IPS-NIHi7 (cell line): ENCODE results near the gene TUBB.
"Not testable (repeated sequence)": the region's sequence is repeated elsewhere in the genome, so short reads cannot be mapped to it uniquely, and the experiment has no call there.

Experiments used
- DNase-seq: peaks from one replicate; pipeline ENCODE4 v3.0.0; 2012; ENCODE audit warnings: mixed read lengths; ENCODE audit errors: extremely low spot score

The TUBB gene

DNA sequence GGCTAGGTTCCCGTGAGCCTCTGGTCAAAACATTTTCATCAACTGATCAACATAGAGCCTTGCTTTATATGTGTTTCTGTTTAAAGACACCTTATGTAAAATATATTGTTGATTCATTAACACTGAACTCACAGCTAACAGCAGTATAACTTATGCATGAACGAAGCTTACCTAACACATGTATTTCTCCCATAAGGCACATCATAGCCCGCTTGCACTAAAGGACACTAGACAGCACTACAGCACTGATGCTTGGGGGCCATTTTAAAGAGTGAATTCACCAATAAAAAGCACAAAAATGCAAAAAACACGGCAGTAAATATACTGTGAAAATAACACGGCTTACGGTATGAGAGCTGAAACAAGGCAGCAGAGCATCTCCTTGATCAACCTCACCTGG lies 18.4 kb downstream of the TUBB start:
- DNase-seq = no peak

DNA sequence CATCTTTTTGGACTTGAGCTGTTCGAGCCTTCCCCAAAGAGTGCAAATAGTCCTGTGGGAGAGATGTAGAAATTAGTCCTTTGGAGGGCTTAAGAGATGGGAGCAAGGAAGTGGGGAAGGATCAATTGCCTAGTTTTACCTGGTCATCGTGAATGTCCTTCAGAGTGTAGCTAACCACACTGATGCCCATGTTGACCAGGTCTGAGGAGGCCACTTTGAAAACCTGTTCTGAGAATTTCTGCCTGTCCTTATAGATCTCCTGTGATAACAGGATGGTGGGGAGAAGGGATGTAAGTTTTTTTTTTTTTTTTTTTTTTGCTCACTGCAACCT lies 20.4 kb downstream of the TUBB start:
- DNase-seq = no peak

DNA sequence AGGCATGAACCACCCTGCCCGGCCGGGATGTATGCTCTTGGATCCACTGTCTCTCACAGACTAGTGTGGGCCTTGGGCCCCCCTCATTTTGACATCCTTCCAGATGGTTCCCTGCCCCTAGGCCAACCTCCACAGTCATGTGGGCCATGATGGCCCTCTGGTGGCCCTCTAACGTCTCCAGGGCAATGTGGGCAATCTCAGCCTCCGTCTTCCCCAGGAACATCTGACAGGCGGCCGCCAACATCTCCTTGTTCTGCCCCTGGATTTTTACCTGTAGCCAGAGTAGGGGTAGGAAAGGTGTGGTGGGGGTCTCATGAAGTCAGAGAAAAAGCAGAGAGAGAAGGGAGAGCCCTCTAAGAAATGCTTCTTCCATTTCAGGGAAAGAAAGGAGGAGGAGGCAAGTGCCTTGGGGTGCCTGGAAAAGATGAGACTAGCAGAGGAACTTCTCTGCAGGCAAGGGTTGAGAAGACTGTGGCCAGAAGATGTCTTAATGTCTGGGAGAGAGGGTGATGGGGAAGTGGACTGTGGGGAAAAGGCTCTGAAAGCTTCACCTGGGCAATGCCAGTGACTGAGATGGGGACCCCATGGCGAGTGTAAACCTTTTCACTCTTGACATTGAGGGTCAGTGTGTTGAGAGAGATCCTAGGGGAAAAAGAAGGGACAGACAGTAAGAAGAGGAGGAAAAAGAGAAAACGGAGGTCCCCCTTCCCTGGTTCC lies 21.1 kb downstream of the TUBB start:
- DNase-seq = no peak

DNA sequence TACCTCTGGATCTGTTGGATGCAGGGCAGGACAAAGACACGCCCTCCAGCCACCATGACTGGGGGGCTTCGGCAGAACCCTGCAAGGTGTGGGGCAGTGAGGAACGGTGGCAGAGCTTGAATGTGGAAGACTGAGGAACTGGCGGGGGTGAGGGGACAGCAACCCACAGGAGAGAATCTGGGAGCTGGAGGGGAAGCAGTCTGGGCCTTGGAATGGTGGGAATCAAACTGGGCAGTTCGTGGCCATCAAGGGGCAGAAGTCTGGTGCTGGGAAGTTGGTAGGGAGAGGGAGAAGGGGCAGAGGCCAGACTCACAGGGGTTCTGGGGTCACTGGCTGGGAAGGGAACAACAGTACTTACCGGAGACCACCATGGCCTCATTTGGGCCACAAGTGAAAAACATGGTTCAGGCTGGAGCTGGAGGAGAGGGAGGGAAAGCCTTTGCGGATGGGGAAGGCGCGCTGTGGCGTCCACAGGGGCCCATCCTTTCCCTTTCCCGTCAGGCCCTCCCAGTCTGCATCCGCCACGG lies 21.7 kb downstream of the TUBB start:
- no peak for DNase-seq

DNA sequence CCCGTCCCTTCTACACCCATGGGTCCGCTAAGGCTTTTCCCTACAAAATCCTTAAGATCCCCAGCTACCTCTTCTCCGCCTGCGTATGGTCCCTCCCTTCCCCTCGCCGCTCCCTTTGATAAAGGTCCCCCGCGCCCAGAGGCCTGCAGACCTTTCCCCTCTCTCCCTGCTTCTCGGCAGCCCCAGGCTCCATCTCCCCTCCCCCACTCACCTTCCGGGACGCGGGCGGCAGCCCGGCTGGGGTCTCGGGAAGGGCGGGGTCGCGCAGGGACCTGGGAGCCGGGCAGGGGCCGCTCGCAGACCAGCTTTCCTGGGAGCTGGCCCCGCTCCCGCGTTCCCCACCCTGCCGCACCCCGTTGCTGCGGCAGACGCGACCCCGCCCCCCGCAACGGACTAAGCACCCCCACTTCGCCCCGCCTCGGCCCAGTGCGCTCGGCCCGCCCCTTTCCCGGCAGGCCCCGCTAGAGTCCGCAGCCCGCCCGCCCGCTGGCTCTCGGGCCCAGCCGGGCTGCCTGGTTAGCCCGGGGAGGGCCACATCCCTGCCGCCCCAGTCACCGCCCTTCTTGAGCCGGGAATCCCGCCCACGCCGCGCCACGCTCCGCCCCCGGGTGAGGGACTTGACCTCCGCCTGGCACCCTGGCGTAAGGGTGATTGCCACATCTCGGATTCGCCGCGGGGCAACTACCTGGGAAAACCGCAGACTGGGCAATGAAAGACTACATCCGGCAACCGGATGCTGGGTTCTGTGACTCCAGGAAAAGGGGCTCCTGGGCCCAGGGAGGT lies 22.4 kb downstream of the TUBB start, which contains the start of gene FLOT1:
Gene FLOT1 (minus strand): TSS at position 372 of the 783 bp plus-strand sequence. CDS start 498 bp downstream, outside the sequence.
- peak; percentile 90 for DNase-seq

DNA sequence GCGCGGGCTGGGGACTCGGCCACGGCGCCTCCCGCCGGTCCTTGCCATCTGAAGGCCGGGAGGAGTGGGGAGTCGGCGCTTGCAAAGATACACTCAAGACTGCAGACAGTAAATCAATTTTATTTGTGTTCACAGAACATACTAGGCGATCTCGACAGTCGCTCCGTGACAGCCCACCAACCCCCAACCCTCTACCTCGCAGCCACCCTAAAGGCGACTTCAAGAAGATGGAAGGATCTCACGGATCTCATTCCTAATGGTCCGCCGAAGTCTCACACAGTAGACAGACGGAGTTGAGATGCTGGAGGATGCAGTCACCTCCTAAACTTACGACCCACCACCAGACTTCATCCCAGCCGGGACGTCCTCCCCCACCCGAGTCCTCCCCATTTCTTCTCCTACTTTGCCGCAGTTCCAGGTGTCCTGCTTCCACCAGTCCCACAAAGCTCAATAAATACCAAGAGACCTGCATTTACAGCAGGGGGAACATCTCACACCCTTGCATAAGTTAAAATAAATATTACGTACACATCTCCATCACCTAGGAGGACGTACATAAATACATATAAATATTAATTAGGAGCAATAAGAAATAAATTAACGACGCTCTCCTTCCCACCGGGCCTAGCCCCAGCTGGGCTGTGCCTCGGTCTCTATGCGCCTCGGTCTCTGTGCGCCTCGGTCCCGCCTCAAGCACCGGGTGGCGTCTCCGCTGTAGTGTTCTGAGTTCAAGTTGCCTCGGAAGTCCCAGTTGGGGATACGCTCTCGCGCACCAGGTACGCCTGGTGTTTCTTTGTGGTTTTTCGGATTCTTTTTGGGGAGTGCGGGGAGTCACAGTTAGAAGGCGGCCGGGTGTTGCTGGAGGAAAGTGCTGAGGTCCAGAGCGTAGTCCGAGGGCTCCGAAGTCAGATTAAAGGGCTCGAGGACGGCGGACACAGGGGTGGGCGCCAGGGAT lies 23.2 kb downstream of the TUBB start:
- DNase-seq = no peak

DNA sequence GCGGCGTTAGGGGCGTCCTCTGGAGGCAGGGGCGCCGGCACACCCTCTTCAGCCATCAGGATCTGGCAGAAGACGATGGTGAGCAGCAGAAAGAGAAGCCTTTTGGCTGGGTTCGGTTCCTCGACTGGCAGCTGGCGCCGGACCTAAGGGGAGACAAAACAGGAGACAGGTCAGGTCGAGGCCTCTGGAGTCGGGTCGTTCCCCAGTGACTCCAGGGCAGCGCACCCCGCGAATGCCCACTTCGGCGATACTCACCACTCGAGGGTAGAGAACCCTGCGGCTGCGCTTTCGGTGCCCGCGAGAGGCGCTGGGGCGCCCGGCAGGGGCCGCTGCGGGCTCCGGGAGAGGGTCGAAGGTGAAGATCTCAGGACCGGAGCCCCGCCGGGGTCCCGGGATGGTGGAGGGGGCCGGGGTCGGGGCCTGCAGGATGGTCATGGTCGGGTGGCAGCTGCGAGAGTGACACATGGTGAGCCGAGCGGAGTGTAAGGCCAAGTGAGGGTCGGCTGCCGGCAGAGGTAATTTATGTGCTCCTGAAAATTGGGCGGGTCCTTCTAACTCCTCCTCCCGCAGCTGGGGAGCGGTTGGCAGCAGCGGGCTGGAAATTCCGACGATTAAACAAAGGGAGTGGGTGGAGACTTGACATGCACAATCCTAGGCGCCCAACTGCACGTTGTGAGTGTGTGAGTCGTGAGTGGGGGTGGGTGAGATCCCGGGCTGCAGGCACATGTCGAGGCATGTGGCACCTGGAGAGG lies 24.1 kb downstream of the TUBB start, which contains the start of gene IER3:
Gene IER3 (minus strand): TSS at position 494 of the 752 bp plus-strand sequence. CDS start 29 bp downstream, at position 465.
- DNase-seq = peak; percentile 77

DNA sequence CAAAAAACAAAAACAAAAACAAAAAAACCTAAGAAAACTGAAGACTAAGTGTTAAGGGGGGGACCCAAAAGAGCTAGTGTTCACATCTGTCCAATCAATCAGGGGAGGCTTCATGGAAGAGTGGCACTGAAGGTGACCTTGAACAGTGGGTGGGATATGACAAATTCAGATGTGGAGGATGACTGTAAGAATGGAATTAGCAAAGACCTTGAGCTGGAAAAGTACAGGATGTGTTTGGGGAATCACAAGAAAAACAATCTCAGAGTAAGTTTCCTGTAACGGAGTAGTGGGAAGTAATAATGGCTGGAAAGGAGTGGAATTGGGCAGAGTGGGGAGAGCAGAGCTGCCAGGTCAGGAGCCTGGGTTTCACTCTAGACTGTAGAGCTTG lies 27.1 kb downstream of the TUBB start:
- no peak for DNase-seq

DNA sequence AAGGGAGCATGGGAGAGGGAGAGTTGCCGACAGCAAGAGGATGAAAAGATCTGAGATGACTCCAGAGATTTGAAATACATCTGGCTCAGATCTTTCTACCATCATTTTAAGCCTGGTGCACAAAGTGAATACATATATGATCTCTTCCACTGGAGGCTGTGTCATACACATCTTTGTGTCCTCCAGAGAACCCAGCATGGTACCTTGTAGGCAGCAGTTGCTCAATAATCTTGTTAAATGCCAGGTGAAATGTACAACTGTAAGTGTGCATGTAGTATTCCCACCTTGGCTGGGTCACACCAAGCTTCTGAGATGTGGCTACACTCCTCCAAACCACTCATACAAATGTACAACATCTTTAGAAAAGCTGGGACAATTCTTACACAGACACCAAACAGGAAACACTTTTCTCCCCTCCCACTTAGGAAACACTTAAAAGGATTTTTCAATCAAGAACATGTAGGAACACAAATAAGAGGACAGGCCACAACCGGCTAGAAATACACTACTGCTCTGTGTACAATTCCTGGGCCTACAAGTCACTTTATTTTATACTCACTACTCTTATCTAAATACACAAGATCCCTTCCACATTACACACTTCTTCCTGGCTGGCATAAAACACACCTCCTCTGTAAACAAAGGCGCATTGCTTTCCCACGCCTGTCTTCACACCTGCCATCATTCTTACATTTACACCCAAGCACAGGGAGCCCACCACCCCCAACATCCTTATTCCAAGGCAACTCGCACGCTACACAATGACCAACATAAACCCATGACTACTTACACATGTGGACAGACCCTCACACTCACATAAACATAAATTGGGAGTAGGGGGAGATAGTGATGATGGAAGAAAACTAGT lies 28.0 kb downstream of the TUBB start:
- no peak for DNase-seq

DNA sequence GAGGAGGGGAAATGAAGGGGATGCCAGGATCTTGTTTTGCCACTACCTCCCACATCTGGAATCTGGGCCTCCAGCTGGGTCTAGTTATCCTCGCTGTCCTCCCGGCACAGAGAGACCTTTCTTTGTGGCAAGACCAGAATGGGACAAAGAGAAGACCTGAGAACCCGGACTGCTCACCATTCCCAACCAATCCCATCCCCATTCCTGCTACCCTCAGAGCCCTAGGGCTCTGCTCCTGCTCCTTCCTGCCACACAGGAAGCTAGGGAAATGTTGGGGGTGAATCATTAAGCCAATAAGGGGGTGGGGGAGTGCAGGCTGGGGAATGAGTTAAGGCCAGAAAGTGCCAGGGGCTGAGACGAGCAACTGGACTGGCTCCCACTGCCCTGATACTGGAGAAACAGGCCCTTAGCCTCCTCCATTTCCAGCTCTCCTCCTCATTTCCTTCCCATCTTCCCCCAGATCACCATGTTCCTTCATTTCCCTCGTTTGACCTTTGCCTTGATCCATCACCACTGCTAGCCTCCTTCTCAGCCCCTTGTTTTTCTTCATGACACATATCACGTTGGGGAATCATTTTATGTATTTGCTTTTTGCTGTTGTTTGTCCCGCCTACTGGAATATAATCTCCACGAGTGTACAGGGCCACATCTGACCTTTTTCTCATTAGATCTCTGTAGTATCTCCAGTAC lies 28.8 kb downstream of the TUBB start:
- DNase-seq = no peak

DNA sequence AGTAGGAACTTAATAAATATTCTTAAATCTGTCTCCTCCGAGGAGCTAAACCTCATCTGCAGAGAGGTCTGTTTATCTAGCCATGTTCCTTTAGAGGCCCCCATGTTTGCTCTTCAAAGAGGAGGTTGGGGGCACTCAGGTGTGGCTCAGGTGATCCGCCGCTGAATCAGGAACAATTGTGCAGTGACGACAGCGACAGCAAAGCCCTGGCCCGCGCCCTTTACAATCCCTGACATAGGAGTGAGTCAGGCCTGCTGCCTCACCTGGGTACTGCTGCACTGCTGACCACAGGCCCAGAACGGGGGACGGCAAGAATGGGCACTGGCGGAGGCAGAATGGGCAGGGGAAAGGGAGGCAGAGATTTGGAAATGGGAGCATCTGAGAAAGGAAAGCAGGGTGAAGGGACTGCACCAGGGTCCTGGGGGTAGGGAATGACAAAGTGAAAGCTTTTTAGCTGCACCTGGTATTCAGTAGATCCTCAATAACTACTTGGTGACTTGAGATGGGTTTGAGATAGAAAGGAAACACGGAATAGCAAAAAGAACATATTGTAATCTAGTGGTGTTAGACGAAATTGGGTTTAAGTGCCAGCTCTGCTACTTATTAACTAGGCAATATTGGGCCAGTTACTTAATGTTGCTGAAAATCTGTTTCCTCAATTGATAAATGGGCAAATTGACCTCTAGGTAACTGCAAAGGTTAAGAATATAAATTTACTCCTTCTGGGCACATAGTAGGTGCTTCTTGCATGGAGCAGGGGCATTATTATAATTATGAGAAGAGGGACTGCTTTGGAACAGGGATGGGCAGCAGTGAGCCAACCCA lies 29.6 kb downstream of the TUBB start:
- DNase-seq = no peak

DNA sequence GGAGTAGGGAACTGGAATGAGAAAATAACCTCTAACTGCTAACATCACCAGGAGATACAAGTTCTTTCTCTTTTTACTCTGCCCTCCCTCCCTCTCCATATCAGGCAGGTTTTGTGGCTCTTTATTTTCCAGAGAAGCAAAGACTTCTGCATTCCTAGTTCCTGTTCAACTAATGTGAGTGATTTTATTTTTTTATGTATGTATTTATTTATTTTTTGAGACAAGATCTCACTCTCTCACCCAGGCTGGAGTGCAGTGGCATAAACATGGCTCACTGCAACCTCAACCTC lies 30.2 kb downstream of the TUBB start:
- DNase-seq = no peak

DNA sequence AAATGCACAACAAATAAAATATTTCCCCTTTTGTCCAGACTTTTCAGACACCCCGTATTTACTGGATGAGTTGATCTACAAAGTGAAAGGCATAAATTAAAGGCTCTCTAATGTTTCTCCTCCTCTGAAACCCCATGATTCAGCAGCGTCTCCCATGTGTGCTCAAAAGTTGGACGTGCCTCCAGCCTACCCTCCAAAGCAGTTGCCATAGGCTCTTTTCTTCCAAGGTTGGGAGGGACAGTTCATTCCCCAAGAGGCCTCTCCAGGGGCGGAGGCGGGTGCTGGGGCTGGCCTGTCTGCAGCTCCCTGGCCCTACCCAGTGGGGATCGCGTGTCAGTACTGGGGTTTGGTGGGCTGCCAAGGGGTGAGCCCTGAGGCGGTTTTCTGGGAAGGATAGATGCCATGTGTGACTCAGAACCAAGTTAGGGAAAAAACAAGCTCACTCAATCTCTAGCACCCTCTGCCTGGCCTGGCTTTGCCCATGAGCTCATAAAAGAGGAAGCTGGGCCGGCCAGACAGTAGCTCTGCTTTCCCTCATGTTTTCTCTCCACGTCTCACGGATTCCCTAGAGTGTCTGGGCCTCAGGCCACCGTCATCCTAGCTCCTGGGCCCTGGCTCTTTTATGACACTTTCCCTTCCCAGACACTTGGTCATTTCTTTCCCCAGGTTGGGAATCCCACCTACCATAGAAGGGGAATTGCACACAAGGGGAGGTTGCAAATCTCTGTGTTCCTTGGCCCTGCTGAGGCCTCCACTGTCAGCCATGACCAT lies 32.2 kb downstream of the TUBB start:
- no peak for DNase-seq

DNA sequence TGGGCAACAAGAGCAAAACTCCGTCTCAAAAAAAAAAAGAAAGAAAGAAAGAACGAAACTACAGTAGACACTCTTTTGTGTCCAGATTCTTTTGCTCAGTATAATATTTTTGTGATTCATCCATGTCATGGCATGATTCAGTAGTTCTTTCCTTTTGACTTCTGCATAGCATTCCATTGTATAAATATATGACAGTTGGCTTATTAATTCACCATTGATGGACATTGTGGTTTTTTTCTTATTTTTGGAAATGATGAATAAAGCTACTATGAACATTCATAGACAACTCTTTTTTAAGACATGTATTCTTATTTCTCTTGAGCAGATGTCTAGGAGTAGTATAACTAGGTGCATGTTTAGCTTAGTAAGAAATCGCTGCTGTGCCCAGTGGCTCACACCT lies 34.5 kb downstream of the TUBB start:
- no peak for DNase-seq

DNA sequence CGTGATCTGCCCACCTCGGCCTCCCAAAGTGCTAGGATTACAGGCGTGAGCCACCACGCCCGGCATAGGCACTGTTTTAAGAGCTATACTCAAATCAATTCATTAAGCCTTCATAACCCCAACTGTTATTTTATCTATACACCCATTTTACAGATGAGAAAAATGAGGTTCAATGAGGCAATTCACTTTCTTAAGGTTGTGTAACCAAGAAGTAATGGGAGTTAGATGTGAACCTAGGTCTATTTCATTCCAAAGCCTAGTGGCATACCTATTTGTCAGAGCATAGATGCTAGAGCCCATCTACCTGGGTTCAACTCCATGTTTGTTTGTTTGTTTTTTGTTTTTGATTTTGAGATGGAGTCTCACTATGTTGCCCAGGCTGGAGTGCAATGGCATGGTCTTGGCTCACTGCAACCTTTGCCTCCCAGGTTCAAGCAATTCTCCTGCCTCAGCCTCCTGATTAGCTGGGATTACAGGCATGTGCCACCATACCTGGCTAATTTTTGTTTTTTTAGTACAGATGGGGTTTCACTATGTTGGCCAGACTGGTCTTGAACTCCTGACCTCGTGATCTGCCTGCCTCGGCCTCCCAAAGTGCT lies 36.4 kb downstream of the TUBB start:
- not testable (repeated sequence) for DNase-seq

DNA sequence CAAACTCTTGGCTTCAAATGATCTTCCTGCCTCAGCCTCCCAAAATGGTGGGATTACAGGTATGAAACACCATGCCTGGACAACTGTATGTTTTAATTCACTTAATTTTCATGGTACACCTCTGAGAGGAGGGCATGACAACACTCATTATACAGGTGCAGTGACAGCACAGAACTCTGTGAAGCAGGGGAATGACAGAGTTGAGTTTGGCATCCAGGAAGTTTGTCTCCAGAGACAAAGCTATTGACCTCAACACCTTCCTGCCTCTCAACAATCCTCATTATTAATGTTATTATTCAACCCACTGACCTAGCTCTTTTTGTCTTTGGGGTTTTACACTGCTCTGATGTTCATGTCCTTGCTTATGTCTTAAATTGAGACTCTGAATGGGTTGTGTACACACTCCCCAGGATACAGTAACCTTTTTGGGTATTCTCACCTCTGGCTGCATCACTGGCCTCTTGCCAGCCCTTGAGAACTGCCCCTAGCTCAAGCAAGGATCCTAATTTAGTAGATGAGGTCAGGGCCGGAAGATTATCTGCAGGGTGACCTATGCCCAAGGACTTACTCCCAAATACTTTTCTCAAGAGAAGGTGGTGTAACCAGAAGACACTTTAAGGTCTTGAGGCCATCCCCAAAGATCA lies 37.2 kb downstream of the TUBB start:
- DNase-seq = no peak

DNA sequence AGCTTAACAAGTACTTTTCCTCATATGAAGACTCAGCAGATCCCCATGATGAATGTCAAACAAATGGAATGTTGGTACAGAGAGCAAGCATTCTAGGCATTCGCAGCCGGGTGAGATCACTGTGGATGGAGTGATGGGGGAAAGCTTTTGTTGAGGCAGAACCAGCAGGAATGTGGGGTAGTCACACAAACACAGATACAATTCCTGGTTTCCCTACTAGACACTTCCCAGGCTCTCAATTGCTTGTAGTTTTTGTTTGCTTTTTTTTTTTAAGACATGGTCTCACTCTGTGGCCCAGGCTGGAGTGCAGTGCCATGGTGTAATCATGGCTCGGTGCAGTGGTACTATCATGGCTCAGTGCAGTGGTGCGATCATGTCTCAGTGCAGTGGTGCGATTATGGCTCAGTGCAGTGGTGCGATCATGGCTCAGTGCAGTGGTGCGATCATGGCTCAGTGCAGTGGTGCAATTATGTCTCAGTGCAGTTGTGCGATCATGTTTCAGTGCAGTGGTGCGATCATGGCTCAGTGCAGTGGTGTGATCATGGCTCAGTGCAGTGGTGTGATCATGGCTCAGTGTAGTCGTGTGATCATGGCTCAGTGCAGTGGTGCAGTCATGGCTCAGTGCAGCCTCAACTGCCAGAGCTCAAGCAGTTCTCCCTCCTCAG lies 39.6 kb downstream of the TUBB start:
- DNase-seq = no peak
